ENCODE measurements around the gene WHAMM. TPM values are rescaled to one million over a fixed set of nuclear protein-coding genes. Genes with fewer than 3 reads are reported as not detected.

The WHAMM gene
- total RNA-seq, 1 donor from 2014 or later, result 9.9 TPM

DNA sequence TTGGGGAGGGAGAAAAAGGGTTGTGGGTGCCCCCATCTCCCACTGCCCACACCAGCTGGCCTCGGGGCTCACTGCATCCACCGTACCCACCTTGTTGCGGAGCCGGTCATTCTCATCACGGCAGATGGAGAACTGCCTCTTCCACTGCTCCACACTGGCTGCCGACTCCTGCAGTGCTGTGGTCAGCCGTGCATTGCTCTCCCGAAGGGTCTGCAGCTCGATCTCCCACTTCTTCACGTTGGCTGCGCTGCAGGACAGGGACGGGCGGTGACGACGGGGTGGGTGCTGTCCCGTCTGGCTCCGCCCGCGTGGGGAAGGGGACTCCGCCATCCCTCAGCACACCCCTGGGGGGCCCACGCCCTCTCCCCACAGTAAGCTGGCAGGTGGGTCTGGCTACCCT is 45.1 kb downstream of the WHAMM start:
- intact Hi-C loops (cut with DNase I), result no loop called here
- Histone ChIP-seq H3K27ac (no peak overlapping the region), H3K9me3 (no peaks in the 10 kb centered on the region), H3K27me3 (ENCODE audit: low read depth) (no peaks in the 10 kb centered on the region), H3K4me1 (peaks cover 13% of the 10 kb centered on the region), H3K4me3 (no peak overlapping the region), H3K36me3 (peaks cover 5% of the 10 kb centered on the region)
- DNase-seq (no peak), ATAC-seq (peak in 1 of 2 donors; percentile 8)
- TF ChIP-seq, protein P1, sequence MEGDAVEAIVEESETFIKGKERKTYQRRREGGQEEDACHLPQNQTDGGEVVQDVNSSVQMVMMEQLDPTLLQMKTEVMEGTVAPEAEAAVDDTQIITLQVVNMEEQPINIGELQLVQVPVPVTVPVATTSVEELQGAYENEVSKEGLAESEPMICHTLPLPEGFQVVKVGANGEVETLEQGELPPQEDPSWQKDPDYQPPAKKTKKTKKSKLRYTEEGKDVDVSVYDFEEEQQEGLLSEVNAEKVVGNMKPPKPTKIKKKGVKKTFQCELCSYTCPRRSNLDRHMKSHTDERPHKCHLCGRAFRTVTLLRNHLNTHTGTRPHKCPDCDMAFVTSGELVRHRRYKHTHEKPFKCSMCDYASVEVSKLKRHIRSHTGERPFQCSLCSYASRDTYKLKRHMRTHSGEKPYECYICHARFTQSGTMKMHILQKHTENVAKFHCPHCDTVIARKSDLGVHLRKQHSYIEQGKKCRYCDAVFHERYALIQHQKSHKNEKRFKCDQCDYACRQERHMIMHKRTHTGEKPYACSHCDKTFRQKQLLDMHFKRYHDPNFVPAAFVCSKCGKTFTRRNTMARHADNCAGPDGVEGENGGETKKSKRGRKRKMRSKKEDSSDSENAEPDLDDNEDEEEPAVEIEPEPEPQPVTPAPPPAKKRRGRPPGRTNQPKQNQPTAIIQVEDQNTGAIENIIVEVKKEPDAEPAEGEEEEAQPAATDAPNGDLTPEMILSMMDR (IDR thresholded peaks at IDR 0.05), result no peak

DNA sequence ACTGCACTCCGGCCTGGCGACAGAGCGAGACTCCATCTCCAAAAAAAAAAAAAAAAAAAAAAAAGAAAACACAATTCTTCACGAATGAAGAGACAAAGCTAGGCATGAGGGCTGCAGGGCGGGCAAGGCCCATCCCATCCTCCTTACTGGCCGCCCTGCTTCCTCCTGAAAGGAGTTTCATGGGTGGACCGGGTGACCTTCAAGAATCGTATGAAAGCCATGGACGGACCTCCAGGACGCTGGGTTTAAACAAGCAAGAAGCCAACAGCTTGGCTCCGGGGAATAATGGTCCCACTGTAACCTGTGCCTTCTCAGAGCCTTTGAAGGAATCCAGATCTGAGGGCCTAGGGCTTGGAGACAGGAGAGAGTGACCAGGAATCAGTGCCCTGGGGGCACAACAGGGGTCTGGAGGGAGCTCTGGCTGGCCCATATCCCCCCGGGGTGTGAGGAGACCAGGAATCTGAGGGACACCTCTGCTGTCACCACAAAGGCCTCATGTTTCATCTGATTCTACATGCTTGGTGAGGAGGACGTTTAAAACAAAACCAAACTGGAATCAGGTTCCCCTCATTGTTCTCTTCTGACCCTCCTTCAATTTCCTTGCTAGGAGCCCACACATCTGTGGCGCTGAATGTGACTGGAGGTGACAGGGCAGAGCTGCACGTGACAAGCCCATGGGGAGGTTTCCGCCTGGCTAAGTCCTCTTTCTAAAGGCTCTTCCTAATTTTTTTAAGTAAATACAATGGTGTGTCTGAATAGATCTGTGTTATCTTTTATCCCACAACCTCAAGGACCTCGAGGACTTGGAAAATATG is 46.1 kb downstream of the WHAMM start:
- peak in 1 of 2 donors; percentile 31 for ATAC-seq
- TF ChIP-seq, protein P1 (IDR thresholded peaks at IDR 0.05), result no peak
- no peak overlapping the region for H3K27ac ChIP-seq
- H3K4me3 ChIP-seq, result no peak overlapping the region
- H3K4me1 ChIP-seq, result peaks cover 7% of the 10 kb centered on the region
- no peak for DNase-seq
- intact Hi-C loops (cut with DNase I), result no loop called here
- H3K36me3 ChIP-seq, result peaks cover 5% of the 10 kb centered on the region
- H3K27me3 ChIP-seq (ENCODE audit: low read depth), result no peaks in the 10 kb centered on the region
- no peaks in the 10 kb centered on the region for H3K9me3 ChIP-seq

DNA sequence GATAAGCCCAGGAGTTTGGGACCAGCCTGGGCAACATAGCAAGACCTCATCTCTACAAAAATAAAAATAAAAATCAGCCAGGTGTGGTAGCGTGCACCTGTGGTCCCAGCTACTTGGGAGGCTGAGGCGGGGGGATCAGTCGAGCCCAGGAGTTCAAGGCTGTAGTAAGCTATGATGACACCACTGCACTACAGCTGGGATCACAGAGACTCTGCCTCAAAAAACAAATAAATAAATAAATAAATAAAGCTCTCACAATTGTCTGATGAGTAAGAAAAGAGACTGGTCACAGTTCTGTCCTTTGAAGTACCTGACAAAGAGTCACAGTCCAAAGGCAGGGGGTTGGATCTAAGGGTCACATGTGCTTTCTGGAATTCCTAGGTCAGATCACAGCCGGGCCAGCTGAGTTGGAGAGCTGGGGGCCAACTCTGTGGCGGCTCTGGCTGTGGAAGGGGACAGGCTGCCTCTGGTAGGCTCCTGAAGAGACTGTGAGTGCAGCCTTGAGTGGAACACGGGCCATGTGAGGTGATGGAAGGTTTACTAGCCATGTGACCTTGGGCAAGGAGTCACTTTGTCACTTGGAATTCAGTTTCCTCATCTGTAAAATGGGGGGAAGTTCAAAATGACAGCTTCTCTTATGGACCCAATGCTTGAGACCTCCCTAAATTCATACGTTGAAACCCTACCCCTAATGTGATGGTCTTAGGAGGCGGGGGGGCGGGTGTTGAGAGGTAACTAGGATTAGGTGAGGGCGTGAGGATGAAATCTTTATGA is 47.2 kb downstream of the WHAMM start:
- H3K27me3 ChIP-seq (ENCODE audit: low read depth), result no peaks in the 10 kb centered on the region
- ATAC-seq, result no peak
- TF ChIP-seq, protein P1 (IDR thresholded peaks at IDR 0.05), result no peak
- no peaks in the 10 kb centered on the region for H3K9me3 ChIP-seq
- H3K27ac ChIP-seq, result no peak overlapping the region
- no peaks in the 10 kb centered on the region for H3K36me3 ChIP-seq
- no peak for DNase-seq
- intact Hi-C loops (cut with DNase I), result no loop called here
- no peak overlapping the region for H3K4me3 ChIP-seq
- peaks cover 7% of the 10 kb centered on the region for H3K4me1 ChIP-seq

DNA sequence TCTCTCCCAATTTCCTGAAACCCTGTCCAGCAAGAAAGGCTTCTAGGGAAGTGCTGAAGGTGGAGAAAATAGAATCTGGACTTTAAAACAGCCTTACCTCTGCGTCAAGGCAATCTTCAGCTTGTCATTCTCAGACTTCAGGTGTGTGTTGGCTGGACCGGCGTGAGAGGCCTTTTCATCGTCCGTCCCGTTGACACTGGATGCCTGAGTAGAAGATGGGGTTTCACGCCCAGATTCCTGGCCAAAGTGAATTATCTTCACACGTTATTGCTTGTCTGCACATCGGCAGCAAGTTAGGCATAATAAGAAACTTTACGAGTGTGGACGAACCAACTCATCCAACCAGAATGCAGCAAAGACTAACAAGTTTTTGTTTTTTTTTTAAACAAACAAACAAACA is 49.5 kb downstream of the WHAMM start:
- H3K4me1 ChIP-seq, result peaks cover 7% of the 10 kb centered on the region
- DNase-seq (no peak), ATAC-seq (no peak)
- intact Hi-C loops (cut with DNase I), result no loop called here
- no peak overlapping the region for H3K4me3 ChIP-seq
- H3K9me3 ChIP-seq, result no peaks in the 10 kb centered on the region
- no peaks in the 10 kb centered on the region for H3K27me3 ChIP-seq (ENCODE audit: low read depth)
- H3K27ac ChIP-seq, result no peak overlapping the region
- TF ChIP-seq, protein P1 (IDR thresholded peaks at IDR 0.05), result no peak
- no peaks in the 10 kb centered on the region for H3K36me3 ChIP-seq

DNA sequence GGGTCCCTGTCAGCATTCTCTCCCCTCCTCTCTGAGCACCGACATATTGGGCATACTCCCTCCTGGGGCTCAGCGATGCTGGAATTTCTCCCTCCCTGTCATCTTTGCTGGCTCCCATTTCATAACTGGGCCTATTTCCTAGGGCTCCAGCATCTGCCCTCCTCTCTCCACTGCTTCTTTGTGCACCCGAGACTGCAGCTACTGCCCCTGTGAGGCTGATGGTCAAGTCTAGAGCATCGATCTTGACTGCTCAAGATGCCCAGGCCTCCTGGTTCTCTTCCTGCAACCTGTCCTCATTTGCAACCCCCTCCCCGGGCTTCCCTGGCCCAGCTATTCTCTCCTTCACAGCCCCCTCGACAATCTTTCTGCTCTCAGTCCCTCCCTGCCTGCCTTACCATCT is 53.5 kb downstream of the WHAMM start:
- Histone ChIP-seq H3K4me1 (no peaks in the 10 kb centered on the region), H3K36me3 (no peaks in the 10 kb centered on the region), H3K9me3 (no peaks in the 10 kb centered on the region), H3K4me3 (no peak overlapping the region), H3K27ac (no peak overlapping the region), H3K27me3 (ENCODE audit: low read depth) (no peaks in the 10 kb centered on the region)
- intact Hi-C loops (cut with DNase I), result no loop called here
- TF ChIP-seq, protein P1 (IDR thresholded peaks at IDR 0.05), result no peak
- ATAC-seq (no peak), DNase-seq (no peak)

Data from lower lobe of right lung (tissue), 2 donors.